ENCODE measurements around the gene PWWP2A.

GRCh38 chr5:160042671-160043070, 76.6 kb downstream of the PWWP2A start:
- TF ChIP-seq CTCF (IDR thresholded peaks at IDR 0.05) (no peak), POLR2A (IDR thresholded peaks at IDR 0.05) (no peak)
